ENCODE results near the gene FARS2. TPM values are rescaled to one million over a fixed set of nuclear protein-coding genes. Genes with fewer than 3 reads are reported as not detected.

Gene FARS2
- total and polyA plus RNA-seq, 9 of the 15 experiments (the other 6 are each of a cell fraction or from before 2014, with no cell fraction given) = 16.5 to 62.2 (median 27.0) TPM

- POLR2A ChIA-PET = no interaction called here
- in situ Hi-C loops (cut with MboI) (no loop called here), intact Hi-C loops (cut with micrococcal nuclease) (no loop called here)
- Histone ChIP-seq H3K27ac (ENCODE audit: extremely low read depth, low read depth, low read length) (no peak overlapping the region), H3K9me3 (replicated peaks; ENCODE audit: control insufficient read depth, insufficient read depth, low read depth, low read length) (no peaks in the 10 kb centered on the region; the same call in 1 of the 2 replicates), H3K36me3 (ENCODE audit: control insufficient read depth, insufficient read depth, low read length) (no peaks in the 10 kb centered on the region), H3K27me3 (ENCODE audit: control insufficient read depth in 2 of 2, insufficient read depth in 2 of 2, low read length in 2 of 2) (no peaks in the 10 kb centered on the region), H4K20me1 (replicated peaks; ENCODE audit: control insufficient read depth, insufficient read depth, low read length) (no peaks in the 10 kb centered on the region; the same call in 1 of the 2 replicates), H3K79me2 (ENCODE audit: control insufficient read depth, insufficient read depth, low read length) (no peaks in the 10 kb centered on the region), H2AFZ (ENCODE audit: low read depth, low read length) (no peak overlapping the region), H3K4me3 (no peak overlapping the region), H3K9ac (ENCODE audit: insufficient read depth in 1 of 2, low read depth in 2 of 2, low read length in 2 of 2) (no peak overlapping the region), H3K4me2 (ENCODE audit: insufficient read depth, low read length) (no peak overlapping the region), H3K4me1 (replicated peaks in 1 of 2; ENCODE audit: control insufficient read depth in 2 of 2, insufficient read depth in 2 of 2, low read length in 2 of 2) (no peaks in the 10 kb centered on the region; a peak in 1 of 5 replicates), H3K9me1 (ENCODE audit: control insufficient read depth, insufficient read depth, low read length) (no peaks in the 10 kb centered on the region)
- DNase-seq (ENCODE audit: extremely low read depth in 1 of 4, low spot score in 3 of 4) = no peak
- FAIRE-seq = no peak
- CTCF ChIA-PET (ENCODE audit: low intra/inter-chr PET ratio) = no interaction called here
- ATAC-seq = no peak
- WGBS (ENCODE audit: insufficient coverage, low coverage, missing lambda C conversion rate) = 40% methylated on average over 4 of the region's 4 CpGs
- BruUV-seq (replicated peaks) = no TSS peak
- TF ChIP-seq NCOA4 (IDR thresholded peaks at IDR 0.05; ENCODE audit: partially characterized antibody) (no peak), ZBTB5 (IDR thresholded peaks at IDR 0.05) (no peak), RAD21 (CRISPR knock-in tag; conservative IDR thresholded peaks at IDR 0.05 in 1 of 2, IDR thresholded peaks at IDR 0.05 in 1 of 2) (no peak), ZBTB34 (CRISPR knock-in tag; IDR thresholded peaks at IDR 0.05) (no peak), FOXA3 (CRISPR knock-in tag; conservative IDR thresholded peaks at IDR 0.05 in 1 of 2, IDR thresholded peaks at IDR 0.05 in 1 of 2) (no peak), ZNF778 (CRISPR knock-in tag; IDR thresholded peaks at IDR 0.05) (no peak), CGGBP1 (CRISPR knock-in tag; IDR thresholded peaks at IDR 0.05) (no peak), MEF2D (tag; conservative IDR thresholded peaks at IDR 0.05; ENCODE audit: low read depth) (no peak), TCF7 (IDR thresholded peaks at IDR 0.05; ENCODE audit: borderline replicate concordance) (no peak), GABPA (tag; conservative IDR thresholded peaks at IDR 0.05; ENCODE audit: low read depth) (no peak)
- TF ChIP-seq, protein P1, sequence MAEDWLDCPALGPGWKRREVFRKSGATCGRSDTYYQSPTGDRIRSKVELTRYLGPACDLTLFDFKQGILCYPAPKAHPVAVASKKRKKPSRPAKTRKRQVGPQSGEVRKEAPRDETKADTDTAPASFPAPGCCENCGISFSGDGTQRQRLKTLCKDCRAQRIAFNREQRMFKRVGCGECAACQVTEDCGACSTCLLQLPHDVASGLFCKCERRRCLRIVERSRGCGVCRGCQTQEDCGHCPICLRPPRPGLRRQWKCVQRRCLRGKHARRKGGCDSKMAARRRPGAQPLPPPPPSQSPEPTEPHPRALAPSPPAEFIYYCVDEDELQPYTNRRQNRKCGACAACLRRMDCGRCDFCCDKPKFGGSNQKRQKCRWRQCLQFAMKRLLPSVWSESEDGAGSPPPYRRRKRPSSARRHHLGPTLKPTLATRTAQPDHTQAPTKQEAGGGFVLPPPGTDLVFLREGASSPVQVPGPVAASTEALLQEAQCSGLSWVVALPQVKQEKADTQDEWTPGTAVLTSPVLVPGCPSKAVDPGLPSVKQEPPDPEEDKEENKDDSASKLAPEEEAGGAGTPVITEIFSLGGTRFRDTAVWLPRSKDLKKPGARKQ (CRISPR knock-in tag; IDR thresholded peaks at IDR 0.05) = no peak
Observed at GRCh38 chr6:5455142-5455541, 193.8 kb downstream of the FARS2 start.
